ENCODE measurements around the gene NTHL1.

The NTHL1 gene

DNA sequence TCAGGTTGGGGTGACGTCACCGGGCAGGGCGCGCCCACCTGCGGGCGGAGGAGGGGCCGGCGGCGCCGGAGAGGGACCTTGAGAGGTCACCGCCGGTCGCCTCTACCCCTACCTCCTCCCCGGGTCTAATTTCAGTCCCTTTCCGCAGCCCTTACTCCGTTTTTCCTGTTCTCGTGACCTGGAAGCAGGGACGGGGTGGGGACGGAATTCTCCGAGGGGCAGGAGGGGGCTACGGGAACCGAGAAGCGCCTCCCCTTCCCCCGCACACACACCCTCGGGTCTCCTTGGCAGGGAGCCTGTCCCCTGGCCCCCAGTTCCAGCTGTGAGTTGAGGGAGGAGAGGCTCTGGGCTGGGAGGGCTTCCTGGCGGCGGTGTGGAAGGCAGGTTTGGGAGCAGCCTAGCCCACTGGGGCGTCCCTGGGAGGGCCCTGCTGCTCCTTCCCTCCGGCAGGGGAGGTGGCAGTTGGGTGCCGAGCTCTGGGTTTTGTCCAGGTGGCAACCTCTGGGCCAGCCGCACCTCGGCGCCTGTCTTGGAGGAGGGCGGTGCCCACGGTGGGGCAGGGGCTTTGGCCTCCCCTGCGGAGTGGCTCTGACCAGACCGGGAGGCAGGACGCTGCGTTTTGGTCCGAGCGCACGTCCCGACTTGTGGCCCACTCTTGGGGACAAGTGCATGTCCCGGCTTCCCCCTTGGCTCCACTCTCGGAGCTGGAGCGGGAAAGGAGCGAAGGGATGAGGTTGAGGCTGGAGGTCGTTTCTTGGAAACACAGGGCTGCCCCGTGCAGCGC lies 57.1 kb downstream of the NTHL1 start:
- H3K4me3 ChIP-seq (replicated peaks; ENCODE audit: low read depth, low read length): no peak overlapping the region
- DNase-seq (ENCODE audit: low read depth): no peak
- TF ChIP-seq, protein P1, sequence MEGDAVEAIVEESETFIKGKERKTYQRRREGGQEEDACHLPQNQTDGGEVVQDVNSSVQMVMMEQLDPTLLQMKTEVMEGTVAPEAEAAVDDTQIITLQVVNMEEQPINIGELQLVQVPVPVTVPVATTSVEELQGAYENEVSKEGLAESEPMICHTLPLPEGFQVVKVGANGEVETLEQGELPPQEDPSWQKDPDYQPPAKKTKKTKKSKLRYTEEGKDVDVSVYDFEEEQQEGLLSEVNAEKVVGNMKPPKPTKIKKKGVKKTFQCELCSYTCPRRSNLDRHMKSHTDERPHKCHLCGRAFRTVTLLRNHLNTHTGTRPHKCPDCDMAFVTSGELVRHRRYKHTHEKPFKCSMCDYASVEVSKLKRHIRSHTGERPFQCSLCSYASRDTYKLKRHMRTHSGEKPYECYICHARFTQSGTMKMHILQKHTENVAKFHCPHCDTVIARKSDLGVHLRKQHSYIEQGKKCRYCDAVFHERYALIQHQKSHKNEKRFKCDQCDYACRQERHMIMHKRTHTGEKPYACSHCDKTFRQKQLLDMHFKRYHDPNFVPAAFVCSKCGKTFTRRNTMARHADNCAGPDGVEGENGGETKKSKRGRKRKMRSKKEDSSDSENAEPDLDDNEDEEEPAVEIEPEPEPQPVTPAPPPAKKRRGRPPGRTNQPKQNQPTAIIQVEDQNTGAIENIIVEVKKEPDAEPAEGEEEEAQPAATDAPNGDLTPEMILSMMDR (IDR thresholded peaks at IDR 0.05; ENCODE audit: low read length, missing control alignments): no peak

DNA sequence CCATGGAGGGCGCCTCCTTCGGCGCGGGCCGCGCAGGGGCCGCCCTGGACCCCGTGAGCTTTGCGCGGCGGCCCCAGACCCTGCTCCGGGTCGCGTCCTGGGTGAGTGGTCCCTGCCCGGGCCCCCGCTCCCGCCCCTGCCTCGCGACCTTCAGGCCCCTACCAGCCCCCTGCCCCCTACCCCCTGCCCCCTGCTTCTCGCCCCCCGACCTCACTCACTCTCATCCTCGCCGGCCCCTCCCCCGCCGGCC lies 57.6 kb downstream of the NTHL1 start:
- TF ChIP-seq, protein P1 (IDR thresholded peaks at IDR 0.05; ENCODE audit: low read length, missing control alignments): no peak
- H3K4me3 ChIP-seq (replicated peaks; ENCODE audit: low read depth, low read length): no peak overlapping the region
- no peak for DNase-seq (ENCODE audit: low read depth)

All from fibroblast of pulmonary artery (primary cell).